Measurements from ENCODE around the gene DIPK1C. TPM values are rescaled to one million over a fixed set of nuclear protein-coding genes. Genes with fewer than 3 reads are reported as not detected.

The DIPK1C gene
- total and polyA plus RNA-seq, 11 donors, result 1.3 to 14.2 (median 6.3) TPM

- ATAC-seq (no peak), DNase-seq (no peak)
- Histone ChIP-seq H3K27me3 (no peaks in the 10 kb centered on the region), H3K4me1 (peaks cover 0 to 30% (median 15%) of the 10 kb centered on the region in 12 donors), H3K36me3 (peaks cover 0 to 8% (median 0%) of the 10 kb centered on the region in 9 donors), H3K4me3 (no peak overlapping the region), H3K9me3 (no peaks in the 10 kb centered on the region), H3K27ac (no peak overlapping the region)
- no peak for TF ChIP-seq POLR2A (IDR thresholded peaks at IDR 0.05)
- TF ChIP-seq CTCF (IDR thresholded peaks at IDR 0.05), result no peak
- intact Hi-C loops (cut with DNase I), result loop anchor here in 1 of 10 donors (2.0 kb wide), 1 partner anchor 19 kb away; no protein-coding TSS in a partner anchor
- 89 to 93% (median 90%) methylated on average over 16 of the region's 16 CpGs for WGBS, 4 donors
Observed at GRCh38 chr18:74447404-74448152, 9.5 kb downstream of the DIPK1C start.

- intact Hi-C loops (cut with DNase I), result no loop called here
- Histone ChIP-seq H3K27me3 (no peaks in the 10 kb centered on the region), H3K4me1 (peaks cover 0 to 27% (median 13%) of the 10 kb centered on the region in 12 donors), H3K9me3 (no peaks in the 10 kb centered on the region), H3K4me3 (no peak overlapping the region), H3K36me3 (peaks cover 0 to 8% (median 0%) of the 10 kb centered on the region in 9 donors), H3K27ac (no peak overlapping the region)
- ATAC-seq, result no peak
- TF ChIP-seq CTCF (IDR thresholded peaks at IDR 0.05), result no peak
- TF ChIP-seq POLR2A (IDR thresholded peaks at IDR 0.05), result no peak
- 95 to 99% (median 97%) methylated on average over 18 to 38 of the region's 38 CpGs for WGBS, 4 donors
- DNase-seq, result no peak
Observed at GRCh38 chr18:74446631-74447403, 10.3 kb downstream of the DIPK1C start.

GRCh38 chr18:74446178-74446577, 10.9 kb downstream of the DIPK1C start:
- Histone ChIP-seq H3K27ac (no peak overlapping the region), H3K4me3 (no peak overlapping the region), H3K36me3 (peaks cover 0 to 8% (median 0%) of the 10 kb centered on the region in 9 donors), H3K27me3 (no peaks in the 10 kb centered on the region), H3K9me3 (no peaks in the 10 kb centered on the region), H3K4me1 (peaks cover 0 to 26% (median 13%) of the 10 kb centered on the region in 12 donors)
- intact Hi-C loops (cut with DNase I), result no loop called here
- DNase-seq (no peak), ATAC-seq (no peak)
- 83 to 88% (median 87%) methylated on average over 11 of the region's 11 CpGs for WGBS, 4 donors
- TF ChIP-seq POLR2A (IDR thresholded peaks at IDR 0.05) (no peak), CTCF (IDR thresholded peaks at IDR 0.05) (no peak)

GRCh38 chr18:74445585-74445984, 11.5 kb downstream of the DIPK1C start:
- H3K9me3 ChIP-seq, result no peaks in the 10 kb centered on the region
- ATAC-seq, result no peak
- intact Hi-C loops (cut with DNase I), result no loop called here
- no peak for TF ChIP-seq POLR2A (IDR thresholded peaks at IDR 0.05)
- no peak for TF ChIP-seq CTCF (IDR thresholded peaks at IDR 0.05)
- no peak overlapping the region for H3K27ac ChIP-seq
- no peaks in the 10 kb centered on the region for H3K27me3 ChIP-seq
- DNase-seq, result no peak
- peaks cover 0 to 11% (median 0%) of the 10 kb centered on the region in 9 donors for H3K36me3 ChIP-seq
- peaks cover 0 to 20% (median 8%) of the 10 kb centered on the region in 12 donors for H3K4me1 ChIP-seq
- H3K4me3 ChIP-seq, result no peak overlapping the region
- 83 to 97% (median 88%) methylated on average over 6 to 14 of the region's 14 CpGs for WGBS, 4 donors
